Prostate gland (tissue), 2 donors: ENCODE results near the gene SLC44A3. TPM values are rescaled to one million over a fixed set of nuclear protein-coding genes. Genes with fewer than 3 reads are reported as not detected.
A peak's percentile ranks its signal among the peaks of the same experiment; 100 is the strongest.

Experiments used
- DNase-seq: peaks from one replicate; pipeline ENCODE4 v3.0.0-alpha.2; 2019; ENCODE audit warnings: low spot score
- H3K27ac ChIP-seq, 2 donors: fragments of 200-600 bp; sonication (generic); 2 replicates each; pipeline ENCODE4 v1.5.1; 2017 to 2019
- H3K27me3 ChIP-seq: fragments of 200-600 bp; sonication (generic); replicated peaks from 2 replicates; pipeline ENCODE4 v1.5.1; 2019; ENCODE audit not compliant: insufficient read depth
- H3K36me3 ChIP-seq, 2 donors: fragments of 200-600 bp; sonication (generic); 1 replicate in 1 of 2; 2 replicates in 1 of 2; pipeline versions ENCODE4 v1.5.1 to v1.8.1; 2017 to 2019
- H3K4me1 ChIP-seq: fragments of 200-600 bp; sonication (generic); replicated peaks from 2 replicates; pipeline ENCODE4 v1.5.1; 2019
- H3K4me3 ChIP-seq, 2 donors: fragments of 200-600 bp; sonication (generic); 2 replicates each; pipeline ENCODE4 v1.5.1; 2017 to 2019
- H3K9me3 ChIP-seq: fragments of 200-600 bp; sonication (generic); 2 replicates; pipeline ENCODE4 v1.5.1; 2017
- CTCF ChIP-seq, 4 experiments: fragments of 200-600 bp in 2 of 4; fragments of 450-650 bp in 2 of 4; sonication (generic) in 2 of 4; IDR thresholded peaks; 1 replicate in 3 of 4; 2 replicates in 1 of 4; pipeline ENCODE4 v1.5.1; 2016 to 2019; ENCODE audit warnings: antibody characterized with exemption in 4 of 4, mild to moderate bottlenecking in 2 of 4, moderate library complexity in 2 of 4
- POLR2A ChIP-seq: fragments of 450-650 bp; IDR thresholded peaks from one replicate; pipeline ENCODE4 v1.6.1; 2016; ENCODE audit warnings: antibody characterized with exemption, mild to moderate bottlenecking
- POLR2AphosphoS5 ChIP-seq: sonication (generic); formaldehyde crosslinking; IDR thresholded peaks from one replicate; pipeline ENCODE4 v1.6.1; 2017; ENCODE audit warnings: antibody characterized with exemption
- whole genome bisulfite sequencing: methylation state at CpG from one replicate; pipeline ENCODE4 v1.1.5; 2018; 5-methylcytosine and 5-hydroxymethylcytosine counted together
- intact Hi-C: fragments of 100-400 bp; cut with DNase I; formaldehyde crosslinking; loops from one replicate; pipeline ENCODE4 v1.14.2; 2022
- total RNA-seq, 2 donors: library from RNA; depleted of rRNA; stranded (reverse); fragments of >200 nt; gene quantifications; one replicate each; pipeline ENCODE4 v1.1.0, GENCODE V29; 2016

SLC44A3 gene
- total RNA-seq, 2 donors from 2014 or later, result 15.4 to 16.2 TPM

- Histone ChIP-seq H3K9me3 (no peaks in the 10 kb centered on the region), H3K4me1 (peaks cover 13% of the 10 kb centered on the region), H3K4me3 (no peak overlapping the region), H3K27me3 (no peaks in the 10 kb centered on the region), H3K27ac (peak overlapping the region; percentile 68 to 74), H3K36me3 (no peaks in the 10 kb centered on the region)
- 31% methylated on average over 7 of the region's 7 CpGs for WGBS
- intact Hi-C loops, result no loop called here
- DNase-seq, result peak; percentile 69
- no peak for TF ChIP-seq CTCF (IDR thresholded peaks at IDR 0.05)
- peak; percentile 46 for TF ChIP-seq POLR2AphosphoS5
Observed at GRCh38 chr1:94873520-94874351, 53.6 kb downstream of the SLC44A3 start.

- no peaks in the 10 kb centered on the region for H3K9me3 ChIP-seq
- H3K4me3 ChIP-seq, result no peak overlapping the region
- H3K4me1 ChIP-seq, result peaks cover 13% of the 10 kb centered on the region
- no peaks in the 10 kb centered on the region for H3K36me3 ChIP-seq
- peak overlapping the region; percentile 68 to 74 for H3K27ac ChIP-seq
- no peaks in the 10 kb centered on the region for H3K27me3 ChIP-seq
- DNase-seq, result no peak
- intact Hi-C loops, result no loop called here
- WGBS, result 94% methylated on average over 6 of the region's 6 CpGs
- TF ChIP-seq POLR2A (no peak), POLR2AphosphoS5 (no peak), CTCF (IDR thresholded peaks at IDR 0.05) (no peak)
Observed at GRCh38 chr1:94874423-94874822, 54.3 kb downstream of the SLC44A3 start.

GRCh38 chr1:94875794-94876193 is 55.6 kb downstream of the SLC44A3 start:
- Histone ChIP-seq H3K36me3 (no peaks in the 10 kb centered on the region), H3K27ac (peak overlapping the region; percentile 74 to 76), H3K9me3 (no peaks in the 10 kb centered on the region), H3K4me1 (peaks cover 13% of the 10 kb centered on the region), H3K4me3 (no peak overlapping the region), H3K27me3 (no peaks in the 10 kb centered on the region)
- 23% methylated on average over 4 of the region's 4 CpGs for WGBS
- peak; percentile 82 for DNase-seq
- TF ChIP-seq CTCF (IDR thresholded peaks at IDR 0.05) (no peak), POLR2A (peak; percentile 23), POLR2AphosphoS5 (peak; percentile 93)
- intact Hi-C loops, result no loop called here

- Histone ChIP-seq H3K27me3 (no peaks in the 10 kb centered on the region), H3K36me3 (no peaks in the 10 kb centered on the region), H3K9me3 (no peaks in the 10 kb centered on the region), H3K4me1 (peaks cover 13% of the 10 kb centered on the region), H3K27ac (peak overlapping the region; percentile 74 to 76), H3K4me3 (no peak overlapping the region)
- intact Hi-C loops, result no loop called here
- TF ChIP-seq POLR2AphosphoS5, result no peak
- no peak for TF ChIP-seq CTCF (IDR thresholded peaks at IDR 0.05)
- no peak for TF ChIP-seq POLR2A
- no peak for DNase-seq
- 74% methylated on average over 3 of the region's 3 CpGs for WGBS
Observed at GRCh38 chr1:94876362-94876761, 56.2 kb downstream of the SLC44A3 start.

GRCh38 chr1:94878329-94878728 is 58.2 kb downstream of the SLC44A3 start:
- WGBS, result 72% methylated on average over 5 of the region's 5 CpGs
- H3K4me1 ChIP-seq, result peaks cover 8% of the 10 kb centered on the region
- H3K9me3 ChIP-seq, result no peaks in the 10 kb centered on the region
- peak; percentile 54 for DNase-seq
- intact Hi-C loops, result no loop called here
- H3K27me3 ChIP-seq, result no peaks in the 10 kb centered on the region
- no peak overlapping the region for H3K4me3 ChIP-seq
- peak overlapping the region; percentile 66 to 76 for H3K27ac ChIP-seq
- H3K36me3 ChIP-seq, result no peaks in the 10 kb centered on the region
- no peak for TF ChIP-seq CTCF (IDR thresholded peaks at IDR 0.05)
- peak; percentile 87 for TF ChIP-seq POLR2AphosphoS5
